Activated CD8-positive, alpha-beta T cell treated with anti-CD3 and anti-CD28 coated beads for 36 hours (primary cell): ENCODE measurements around the gene UBE3C. TPM values are rescaled to one million over a fixed set of nuclear protein-coding genes. Genes with fewer than 3 reads are reported as not detected.
"Not testable (repeated sequence)": the region's sequence is repeated elsewhere in the genome, so short reads cannot be mapped to it uniquely, and the experiment has no call there.

Source experiments
- ATAC-seq: fragments of 200-7000 bp; cut with Tn5 transposase; one replicate; pipeline ENCODE4 v1.10.0; 2021; ENCODE audit warnings: mild to moderate bottlenecking, moderate library complexity
- CTCF ChIA-PET: fragments of 350-600 bp; sonication (Branson Sonifier 250); formaldehyde crosslinking; loops from one replicate; lab custom pipeline; 2021; ENCODE audit warnings: antibody characterized with exemption; lab: Charles Lee
- POLR2A ChIA-PET: fragments of 350-600 bp; sonication (Branson Sonifier 250); formaldehyde crosslinking; loops from one replicate; lab custom pipeline; 2021; ENCODE audit warnings: antibody characterized with exemption; lab: Charles Lee
- DNase-seq: peaks from one replicate; pipeline ENCODE4 v3.0.0-alpha.2; 2020
- H3K27ac Mint-ChIP-seq: one replicate; pipeline ENCODE4 v1.8.0; 2021; ENCODE audit warnings: mild to moderate bottlenecking, mixed read lengths
- H3K27me3 Mint-ChIP-seq: one replicate; pipeline ENCODE4 v1.8.0; 2021; ENCODE audit warnings: mixed read lengths
- H3K36me3 Mint-ChIP-seq: one replicate; pipeline ENCODE4 v1.8.0; 2021; ENCODE audit warnings: low read depth, mixed read lengths
- H3K4me1 Mint-ChIP-seq: one replicate; pipeline ENCODE4 v1.8.0; 2021; ENCODE audit warnings: low read depth, mixed read lengths
- H3K4me3 Mint-ChIP-seq: one replicate; pipeline ENCODE4 v1.8.0; 2021; ENCODE audit warnings: mild to moderate bottlenecking, moderate library complexity, mixed read lengths
- H3K9me3 Mint-ChIP-seq: one replicate; pipeline ENCODE4 v1.8.0; 2021; ENCODE audit warnings: mixed read lengths
- CTCF ChIP-seq: fragments of 200-600 bp; IDR thresholded peaks from one replicate; pipeline ENCODE4 v1.8.0; 2022; ENCODE audit warnings: antibody characterized with exemption, mild to moderate bottlenecking
- intact Hi-C: fragments of 100-400 bp; cut with micrococcal nuclease; formaldehyde crosslinking; loops from one replicate; pipeline ENCODE4 v1.10.0; 2022
- total RNA-seq, 2 experiments: library from RNA; stranded (reverse); gene quantifications; one replicate each; pipeline ENCODE4 v1.2.3, GENCODE V29; 2021

UBE3C gene
- total RNA-seq, 2 experiments from 2014 or later: 59.0 to 59.6 TPM

DNA sequence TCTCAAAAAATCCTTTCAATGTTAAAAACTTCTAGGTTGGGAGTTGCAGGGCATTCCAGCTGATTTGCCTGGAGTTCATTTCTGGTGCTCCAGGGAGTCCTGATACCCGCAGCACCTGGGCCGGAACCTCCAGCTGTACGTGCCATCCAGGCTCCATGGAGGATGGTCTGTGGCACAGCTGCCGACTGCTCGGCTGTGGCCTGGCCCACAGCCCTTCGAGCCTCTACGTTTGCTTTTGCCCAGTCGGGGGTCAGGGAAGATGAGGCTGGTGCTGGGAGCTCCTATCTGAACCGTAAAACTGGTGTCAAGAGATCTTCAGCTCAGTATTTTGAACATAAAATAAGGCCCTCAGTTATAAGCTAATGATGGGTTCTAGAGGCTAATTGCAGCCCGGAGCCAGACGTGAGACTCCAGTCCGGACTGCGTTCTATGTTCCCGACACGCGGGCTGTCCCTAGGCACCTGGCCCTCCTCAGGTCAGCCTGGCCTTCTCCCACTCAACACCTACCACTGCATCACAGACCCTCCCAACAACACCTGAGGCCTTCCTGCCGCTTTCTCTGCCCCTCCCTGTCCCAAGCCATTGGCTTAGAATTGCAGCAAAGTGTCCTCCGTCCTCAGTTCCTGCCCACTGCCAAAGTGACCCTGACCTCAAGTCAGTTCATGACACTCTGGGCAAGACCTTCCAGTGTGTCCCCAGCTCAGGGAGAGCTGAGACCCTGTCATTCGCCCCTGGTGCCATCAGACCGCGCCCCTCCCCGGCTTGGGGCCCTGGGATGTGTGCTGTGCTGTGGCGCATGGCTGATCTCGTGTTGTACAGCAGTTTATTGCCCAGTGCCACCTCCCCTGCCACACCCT lies 133.9 kb downstream of the UBE3C start:
- peaks cover 13% of the 10 kb centered on the region for H3K4me1 Mint-ChIP-seq
- no peaks in the 10 kb centered on the region for H3K9me3 Mint-ChIP-seq
- H3K4me3 Mint-ChIP-seq: no peak overlapping the region
- peaks cover 7% of the 10 kb centered on the region for H3K36me3 Mint-ChIP-seq
- intact Hi-C loops: no loop called here
- ChIA-PET CTCF (interaction anchor here (1.1 to 2.6 kb wide), 15 partner anchors 8 to 194 kb away, joined by 3 to 16 read pairs (median 4); no protein-coding TSS in a partner anchor), POLR2A (no interaction called here)
- H3K27me3 Mint-ChIP-seq: peaks cover 2% of the 10 kb centered on the region
- no peak overlapping the region for H3K27ac Mint-ChIP-seq
- TF ChIP-seq CTCF: no peak
- DNase-seq (no peak), ATAC-seq (no peak)

DNA sequence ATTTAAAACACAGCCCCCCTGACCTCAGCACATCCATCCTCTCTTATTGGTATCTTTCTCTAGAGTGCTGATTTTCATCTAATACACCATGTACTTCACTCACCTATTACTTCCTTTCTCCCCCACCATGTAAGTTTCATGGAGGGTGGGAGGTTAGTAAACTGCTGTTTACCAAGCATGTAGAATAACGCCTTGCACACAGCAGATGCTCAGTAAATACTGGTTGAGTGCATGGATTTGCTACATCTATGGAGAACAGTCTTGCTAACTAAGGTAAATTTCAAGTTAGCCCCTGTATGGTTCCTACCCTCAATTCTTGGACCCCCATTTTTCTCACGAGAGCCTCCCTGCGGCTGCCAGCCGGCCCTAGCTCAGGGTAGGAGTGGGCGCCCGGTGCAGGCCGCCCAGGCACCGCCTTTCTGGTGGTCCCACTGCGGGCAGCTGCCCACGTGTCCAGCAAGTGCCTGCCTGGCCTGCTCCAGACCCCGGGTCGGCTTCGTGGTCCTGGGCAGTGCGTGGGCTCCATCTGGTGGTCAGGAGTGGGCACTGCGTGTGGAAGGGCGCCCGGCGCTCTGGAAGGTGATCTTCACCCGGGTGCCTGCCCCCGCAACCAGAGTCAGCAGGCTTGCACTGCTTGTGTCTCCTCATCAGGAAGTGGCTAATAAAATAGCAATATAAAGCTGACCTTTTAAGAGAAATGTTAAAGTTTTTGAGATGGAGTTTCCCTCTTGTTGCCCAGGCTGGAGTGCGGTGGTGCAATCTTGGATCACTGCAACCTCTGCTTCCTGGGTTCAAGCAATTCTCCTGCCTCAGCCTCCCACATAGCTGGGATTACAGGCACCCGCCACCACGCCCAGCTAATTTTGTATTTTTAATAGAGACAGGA lies 134.7 kb downstream of the UBE3C start:
- intact Hi-C loops: no loop called here
- Mint-ChIP-seq H3K9me3 (no peaks in the 10 kb centered on the region), H3K36me3 (peaks cover 3% of the 10 kb centered on the region), H3K4me3 (no peak overlapping the region), H3K27ac (no peak overlapping the region), H3K4me1 (peaks cover 17% of the 10 kb centered on the region), H3K27me3 (peaks cover 5% of the 10 kb centered on the region)
- DNase-seq: peak; percentile 82
- ATAC-seq: peak; percentile 94
- ChIA-PET CTCF (interaction anchor here (0.6 to 2.6 kb wide), 35 partner anchors 9 to 495 kb away, joined by 3 to 16 read pairs (median 3); partner anchors contain the start of gene LMBR1), POLR2A (no interaction called here)
- peak; percentile 99 for TF ChIP-seq CTCF

DNA sequence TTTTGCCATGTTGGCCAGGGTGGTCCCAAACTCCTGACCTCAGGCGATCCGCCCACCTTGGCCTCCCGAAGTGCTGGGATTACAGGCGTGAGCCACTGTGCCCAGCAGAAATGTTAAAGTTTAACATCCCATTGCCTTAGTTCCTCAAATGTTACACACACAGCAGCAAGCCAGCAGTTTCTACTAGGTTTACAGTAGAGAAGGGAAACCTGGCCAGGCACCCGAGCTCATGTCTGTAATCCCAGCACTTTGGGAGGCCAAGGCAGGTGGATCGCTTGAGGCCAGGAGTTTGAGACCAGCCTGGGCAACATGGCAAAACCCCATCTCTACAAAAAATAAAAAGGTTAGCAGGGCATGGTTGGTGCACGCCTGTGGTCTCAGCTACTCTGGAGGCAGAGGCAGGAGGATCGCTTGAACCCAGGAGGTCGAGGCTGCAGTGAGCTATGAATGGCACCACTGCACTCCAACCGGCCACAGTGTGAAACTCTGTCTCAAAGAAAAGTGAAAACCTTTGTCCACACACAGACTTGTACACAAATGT lies 135.4 kb downstream of the UBE3C start:
- ATAC-seq, H3K36me3 Mint-ChIP-seq, H3K27ac Mint-ChIP-seq, DNase-seq, intact Hi-C loops, POLR2A ChIA-PET, H3K9me3 Mint-ChIP-seq, H3K27me3 Mint-ChIP-seq, H3K4me3 Mint-ChIP-seq: not testable (repeated sequence)
- CTCF ChIA-PET: interaction anchor here (0.6 to 2.6 kb wide), 34 partner anchors 9 to 496 kb away, joined by 3 to 16 read pairs (median 4); partner anchors contain the start of gene LMBR1
- H3K4me1 Mint-ChIP-seq: peaks cover 17% of the 10 kb centered on the region

DNA sequence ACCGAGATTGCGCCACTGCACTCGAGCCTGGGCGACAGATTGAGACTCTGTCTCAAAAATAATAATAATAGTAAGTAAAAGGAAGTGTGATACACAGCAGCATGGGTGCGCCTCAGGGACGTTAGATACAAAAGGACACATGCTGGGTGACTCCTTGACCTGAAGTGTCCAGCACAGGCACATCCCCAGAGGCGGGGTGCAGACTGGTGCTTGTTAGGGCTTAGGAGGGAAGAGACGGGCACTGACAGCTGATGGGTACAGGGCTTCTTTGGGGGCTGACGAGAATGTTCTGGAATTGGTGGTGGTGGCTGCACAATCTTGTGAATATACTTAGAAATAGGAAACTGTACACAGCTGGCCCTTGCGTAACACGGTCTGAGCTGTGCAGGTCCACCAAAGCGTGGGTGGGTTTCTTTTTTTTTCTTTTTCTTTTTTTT lies 136.3 kb downstream of the UBE3C start:
- H3K4me1 Mint-ChIP-seq: peaks cover 17% of the 10 kb centered on the region
- intact Hi-C loops: no loop called here
- H3K4me3 Mint-ChIP-seq: no peak overlapping the region
- TF ChIP-seq CTCF: no peak
- CTCF ChIA-PET: interaction anchor here (0.6 to 2.6 kb wide), 7 partner anchors 10 to 381 kb away, joined by 3 to 16 read pairs (median 9); partner anchors contain the start of gene LMBR1
- DNase-seq (no peak), ATAC-seq (no peak)
- H3K27ac Mint-ChIP-seq: no peak overlapping the region
- no peaks in the 10 kb centered on the region for H3K9me3 Mint-ChIP-seq
- POLR2A ChIA-PET: no interaction called here
- no peaks in the 10 kb centered on the region for H3K36me3 Mint-ChIP-seq
- H3K27me3 Mint-ChIP-seq: peaks cover 7% of the 10 kb centered on the region

DNA sequence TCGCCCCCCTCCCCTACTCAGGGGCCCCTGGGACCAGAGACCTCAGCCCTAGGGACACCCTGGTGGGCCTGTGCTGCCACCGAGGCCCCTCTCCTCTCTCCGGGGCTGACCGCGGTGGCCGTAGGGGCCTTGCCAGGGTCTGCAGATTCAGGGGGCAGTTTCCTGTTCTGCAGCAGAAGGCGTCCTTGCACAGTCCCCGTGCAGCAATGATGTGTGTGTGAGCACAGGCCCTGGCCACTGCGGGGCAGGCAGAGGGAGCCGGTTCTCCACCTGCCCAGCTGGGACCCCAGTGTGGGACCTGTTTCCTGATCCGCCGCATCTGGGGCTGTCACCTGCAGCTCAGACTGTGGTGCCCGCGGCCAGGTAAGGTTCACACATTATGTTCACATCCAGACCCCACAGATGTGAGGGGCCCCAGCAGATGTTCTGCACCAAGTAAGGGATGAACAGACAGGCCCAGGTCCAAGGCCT lies 137.4 kb downstream of the UBE3C start:
- H3K4me1 Mint-ChIP-seq: peaks cover 17% of the 10 kb centered on the region
- no peak overlapping the region for H3K27ac Mint-ChIP-seq
- TF ChIP-seq CTCF: no peak
- POLR2A ChIA-PET: no interaction called here
- no peak for ATAC-seq
- CTCF ChIA-PET: no interaction called here
- no peaks in the 10 kb centered on the region for H3K9me3 Mint-ChIP-seq
- intact Hi-C loops: no loop called here
- no peaks in the 10 kb centered on the region for H3K36me3 Mint-ChIP-seq
- peaks cover 10% of the 10 kb centered on the region for H3K27me3 Mint-ChIP-seq
- no peak overlapping the region for H3K4me3 Mint-ChIP-seq
- DNase-seq: no peak
